Progenitor cell of endocrine pancreas (in vitro differentiated cells): ENCODE measurements around the gene MAPK12. TPM values are rescaled to one million over a fixed set of nuclear protein-coding genes. Genes with fewer than 3 reads are reported as not detected.
A peak's percentile ranks its signal among the peaks of the same experiment; 100 is the strongest.

Experiments
- DNase-seq: peaks from one replicate; pipeline ENCODE4 v3.0.0; 2021; ENCODE audit warnings: low spot score; ENCODE audit not compliant: unreplicated experiment
- H3K27ac Mint-ChIP-seq: 2 replicates; pipeline ENCODE4 v1.8.0; 2021; ENCODE audit warnings: mild to moderate bottlenecking, moderate library complexity, mixed read lengths
- H3K27me3 Mint-ChIP-seq: 2 replicates; pipeline ENCODE4 v1.8.0; 2021; ENCODE audit warnings: mixed read lengths
- H3K36me3 Mint-ChIP-seq: 2 replicates; pipeline ENCODE4 v1.8.0; 2022; ENCODE audit warnings: mixed read lengths; ENCODE audit not compliant: insufficient read depth
- H3K4me1 Mint-ChIP-seq: 2 replicates; pipeline ENCODE4 v1.8.0; 2021; ENCODE audit warnings: low read depth, mixed read lengths
- H3K4me3 Mint-ChIP-seq: 2 replicates; pipeline ENCODE4 v1.8.0; 2021; ENCODE audit warnings: low read depth, mild to moderate bottlenecking, moderate library complexity, mixed read lengths
- H3K9me3 Mint-ChIP-seq: 2 replicates; pipeline ENCODE4 v1.8.0; 2021; ENCODE audit warnings: low read depth, mixed read lengths
- CTCF ChIP-seq: fragments of 200-600 bp; sonication (generic); IDR thresholded peaks from one replicate; pipeline ENCODE4 v1.5.0; 2021; ENCODE audit warnings: antibody characterized with exemption, mild to moderate bottlenecking; ENCODE audit not compliant: unreplicated experiment
- total RNA-seq: library from RNA; stranded (reverse); gene quantifications from 2 replicates; pipeline ENCODE4 v1.2.1, GENCODE V29; 2021

The MAPK12 gene
- total RNA-seq, 1 donor from 2014 or later: 53.7 TPM

GRCh38 chr22:50253941-50254340, 7.5 kb downstream of the MAPK12 start:
- no peak overlapping the region for H3K4me3 Mint-ChIP-seq
- no peaks in the 10 kb centered on the region for H3K27me3 Mint-ChIP-seq
- H3K27ac Mint-ChIP-seq: no peak overlapping the region
- DNase-seq: no peak
- H3K4me1 Mint-ChIP-seq: peaks cover 3% of the 10 kb centered on the region
- TF ChIP-seq CTCF: no peak
- H3K9me3 Mint-ChIP-seq: no peaks in the 10 kb centered on the region
- no peaks in the 10 kb centered on the region for H3K36me3 Mint-ChIP-seq

- Mint-ChIP-seq H3K36me3 (no peaks in the 10 kb centered on the region), H3K27ac (no peak overlapping the region), H3K27me3 (no peaks in the 10 kb centered on the region), H3K4me1 (peaks cover 3% of the 10 kb centered on the region), H3K4me3 (no peak overlapping the region), H3K9me3 (no peaks in the 10 kb centered on the region)
- no peak for DNase-seq
- TF ChIP-seq CTCF: no peak
Measured at GRCh38 chr22:50253046-50253915, 8.2 kb downstream of the MAPK12 start.

GRCh38 chr22:50252082-50253045, 9.1 kb downstream of the MAPK12 start:
- Mint-ChIP-seq H3K36me3 (peaks cover 1% of the 10 kb centered on the region), H3K9me3 (no peaks in the 10 kb centered on the region), H3K4me1 (peaks cover 5% of the 10 kb centered on the region), H3K27ac (no peak overlapping the region), H3K4me3 (no peak overlapping the region), H3K27me3 (no peaks in the 10 kb centered on the region)
- no peak for DNase-seq
- TF ChIP-seq CTCF: peak; percentile 64

- no peak for TF ChIP-seq CTCF
- DNase-seq: no peak
- Mint-ChIP-seq H3K4me1 (peaks cover 5% of the 10 kb centered on the region), H3K36me3 (peaks cover 1% of the 10 kb centered on the region), H3K27ac (peak overlapping the region; percentile 24), H3K4me3 (peak overlapping the region; percentile 45), H3K9me3 (no peaks in the 10 kb centered on the region), H3K27me3 (no peaks in the 10 kb centered on the region)
Measured at GRCh38 chr22:50251477-50252081, 9.9 kb downstream of the MAPK12 start.
